Measurements from ENCODE around the gene TFAM.
"Not testable (repeated sequence)": the region's sequence is repeated elsewhere in the genome, so short reads cannot be mapped to it uniquely, and the experiment has no call there.

DNA sequence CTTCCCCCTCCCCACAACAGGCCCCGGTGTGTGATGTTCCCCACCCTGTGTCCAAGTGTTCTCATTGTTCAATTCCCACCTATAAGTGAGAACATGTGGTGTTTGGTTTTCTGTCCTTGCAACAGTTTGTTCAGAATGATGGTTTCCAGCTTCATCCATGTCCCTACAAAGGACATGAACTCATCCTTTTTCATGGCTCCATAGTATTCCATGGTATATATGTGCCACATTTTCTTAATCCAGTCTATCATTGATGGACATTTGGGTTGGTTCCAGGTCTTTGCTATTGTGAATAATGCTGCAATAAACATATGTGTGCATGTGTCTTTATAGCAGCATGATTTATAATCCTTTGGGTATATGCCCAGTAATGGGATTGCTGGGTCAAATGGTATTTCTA is 43.2 kb downstream of the TFAM start:
- TF ChIP-seq CEBPB (IDR thresholded peaks at IDR 0.05; ENCODE audit: low read depth, low read length); KDM5A (IDR thresholded peaks at IDR 0.05; ENCODE audit: low read length); CBX5 (IDR thresholded peaks at IDR 0.05; ENCODE audit: low read depth, low read length); PHF8 (conservative IDR thresholded peaks at IDR 0.05; ENCODE audit: low read depth, low read length); SIN3A (conservative IDR thresholded peaks at IDR 0.05 in 1 of 2, IDR thresholded peaks at IDR 0.05 in 1 of 2; ENCODE audit: low read depth in 1 of 2, low read length in 2 of 2); RXRA (IDR thresholded peaks at IDR 0.05; ENCODE audit: insufficient read depth, low read depth, low read length); RAD21 (IDR thresholded peaks at IDR 0.05 in 1 of 2, conservative IDR thresholded peaks at IDR 0.05 in 1 of 2; ENCODE audit: low read depth in 2 of 2, low read length in 2 of 2); GABPA (IDR thresholded peaks at IDR 0.05; ENCODE audit: borderline replicate concordance, insufficient read depth, low read length); YY1 (IDR thresholded peaks at IDR 0.05; ENCODE audit: low read depth, low read length); SP1 (IDR thresholded peaks at IDR 0.05; ENCODE audit: low read depth, low read length); CHD1 (IDR thresholded peaks at IDR 0.05; ENCODE audit: low read depth, low read length); JUND (IDR thresholded peaks at IDR 0.05; ENCODE audit: low read length): not testable (repeated sequence)
- TF ChIP-seq, protein P1, sequence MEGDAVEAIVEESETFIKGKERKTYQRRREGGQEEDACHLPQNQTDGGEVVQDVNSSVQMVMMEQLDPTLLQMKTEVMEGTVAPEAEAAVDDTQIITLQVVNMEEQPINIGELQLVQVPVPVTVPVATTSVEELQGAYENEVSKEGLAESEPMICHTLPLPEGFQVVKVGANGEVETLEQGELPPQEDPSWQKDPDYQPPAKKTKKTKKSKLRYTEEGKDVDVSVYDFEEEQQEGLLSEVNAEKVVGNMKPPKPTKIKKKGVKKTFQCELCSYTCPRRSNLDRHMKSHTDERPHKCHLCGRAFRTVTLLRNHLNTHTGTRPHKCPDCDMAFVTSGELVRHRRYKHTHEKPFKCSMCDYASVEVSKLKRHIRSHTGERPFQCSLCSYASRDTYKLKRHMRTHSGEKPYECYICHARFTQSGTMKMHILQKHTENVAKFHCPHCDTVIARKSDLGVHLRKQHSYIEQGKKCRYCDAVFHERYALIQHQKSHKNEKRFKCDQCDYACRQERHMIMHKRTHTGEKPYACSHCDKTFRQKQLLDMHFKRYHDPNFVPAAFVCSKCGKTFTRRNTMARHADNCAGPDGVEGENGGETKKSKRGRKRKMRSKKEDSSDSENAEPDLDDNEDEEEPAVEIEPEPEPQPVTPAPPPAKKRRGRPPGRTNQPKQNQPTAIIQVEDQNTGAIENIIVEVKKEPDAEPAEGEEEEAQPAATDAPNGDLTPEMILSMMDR (IDR thresholded peaks at IDR 0.05; ENCODE audit: control extremely low read depth in 1 of 3, insufficient read depth in 1 of 3, low read depth in 1 of 3, low read length in 3 of 3), result not testable (repeated sequence)

Measured in H1 (cell line).